ENCODE measurements around the gene APLP2.

The APLP2 gene

GRCh38 chr11:130085671-130086290 lies 16.1 kb downstream of the APLP2 start:
- Histone ChIP-seq H4K20me1 (ENCODE audit: low read depth, low read length) (peaks cover 20% of the 10 kb centered on the region; the same call in 1 of the 2 replicates), H3K36me3 (ENCODE audit: low read length) (no peaks in the 10 kb centered on the region; the same call in 1 of the 2 replicates), H3K79me2 (ENCODE audit: insufficient read depth, low read length) (peaks cover 93% of the 10 kb centered on the region), H3K27ac (ENCODE audit: low read depth, low read length) (no peak overlapping the region), H2AFZ (ENCODE audit: low read depth, low read length, severe bottlenecking) (no peak overlapping the region), H3K9me2 (replicated peaks; ENCODE audit: insufficient read depth, low read length) (no peaks in the 10 kb centered on the region), H3K4me3 (ENCODE audit: insufficient read depth, low read length, poor library complexity, severe bottlenecking) (no peak overlapping the region), H3F3A (ENCODE audit: insufficient read depth) (0 out of 2 replicates have a peak, but pooled peaks cover 4% of the 10 kb centered on the region), H3K27me3 (ENCODE audit: low read length) (no peaks in the 10 kb centered on the region), H3K9ac (ENCODE audit: low read length) (no peak overlapping the region), H3K4me2 (ENCODE audit: low read depth, low read length, poor library complexity, severe bottlenecking) (no peak overlapping the region), H3K9me3 (ENCODE audit: insufficient read depth, low read length) (no peaks in the 10 kb centered on the region)
- TF ChIP-seq CTCF (IDR thresholded peaks at IDR 0.05; ENCODE audit: insufficient read depth, low read length, poor library complexity, severe bottlenecking) (no peak), EZH2phosphoT487 (conservative IDR thresholded peaks at IDR 0.05; ENCODE audit: low read length) (no peak)

- no peaks in the 10 kb centered on the region; the same call in 1 of the 2 replicates for H3K36me3 ChIP-seq (ENCODE audit: low read length)
- no peaks in the 10 kb centered on the region for H3K9me3 ChIP-seq (ENCODE audit: insufficient read depth, low read length)
- H3K27ac ChIP-seq (ENCODE audit: low read depth, low read length), result no peak overlapping the region
- H3F3A ChIP-seq (ENCODE audit: insufficient read depth), result 0 out of 2 replicates have a peak, but pooled peaks cover 4% of the 10 kb centered on the region
- peak overlapping the region; percentile 15 for H3K4me2 ChIP-seq (ENCODE audit: low read depth, low read length, poor library complexity, severe bottlenecking)
- H3K4me3 ChIP-seq (ENCODE audit: insufficient read depth, low read length, poor library complexity, severe bottlenecking), result no peak overlapping the region
- TF ChIP-seq EZH2phosphoT487 (conservative IDR thresholded peaks at IDR 0.05; ENCODE audit: low read length) (no peak), CTCF (IDR thresholded peaks at IDR 0.05; ENCODE audit: insufficient read depth, low read length, poor library complexity, severe bottlenecking) (no peak)
- no peak overlapping the region for H3K9ac ChIP-seq (ENCODE audit: low read length)
- no peaks in the 10 kb centered on the region for H3K9me2 ChIP-seq (replicated peaks; ENCODE audit: insufficient read depth, low read length)
- no peaks in the 10 kb centered on the region for H3K27me3 ChIP-seq (ENCODE audit: low read length)
- H2AFZ ChIP-seq (ENCODE audit: low read depth, low read length, severe bottlenecking), result no peak overlapping the region
- H4K20me1 ChIP-seq (ENCODE audit: low read depth, low read length), result peaks cover 13% of the 10 kb centered on the region; the same call in 1 of the 2 replicates
- H3K79me2 ChIP-seq (ENCODE audit: insufficient read depth, low read length), result peaks cover 84% of the 10 kb centered on the region
Observed at GRCh38 chr11:130086669-130087068, 17.0 kb downstream of the APLP2 start.

- Histone ChIP-seq H3K27me3 (ENCODE audit: low read length) (no peaks in the 10 kb centered on the region), H3K79me2 (ENCODE audit: insufficient read depth, low read length) (peaks cover 76% of the 10 kb centered on the region), H3K4me3 (ENCODE audit: insufficient read depth, low read length, poor library complexity, severe bottlenecking) (no peak overlapping the region), H3K4me2 (ENCODE audit: low read depth, low read length, poor library complexity, severe bottlenecking) (no peak overlapping the region), H3K27ac (ENCODE audit: low read depth, low read length) (no peak overlapping the region), H3F3A (ENCODE audit: insufficient read depth) (0 out of 2 replicates have a peak, but pooled peaks cover 4% of the 10 kb centered on the region), H3K9ac (ENCODE audit: low read length) (no peak overlapping the region), H3K9me3 (ENCODE audit: insufficient read depth, low read length) (no peaks in the 10 kb centered on the region), H4K20me1 (ENCODE audit: low read depth, low read length) (peaks cover 13% of the 10 kb centered on the region; the same call in 1 of the 2 replicates), H3K9me2 (replicated peaks; ENCODE audit: insufficient read depth, low read length) (no peaks in the 10 kb centered on the region), H3K36me3 (ENCODE audit: low read length) (no peaks in the 10 kb centered on the region), H2AFZ (ENCODE audit: low read depth, low read length, severe bottlenecking) (no peak overlapping the region)
- TF ChIP-seq EZH2phosphoT487 (conservative IDR thresholded peaks at IDR 0.05; ENCODE audit: low read length) (no peak), CTCF (IDR thresholded peaks at IDR 0.05; ENCODE audit: insufficient read depth, low read length, poor library complexity, severe bottlenecking) (no peak)
Observed at GRCh38 chr11:130087294-130087926, 17.7 kb downstream of the APLP2 start.
